Parathyroid adenoma (tissue), 2 donors: ENCODE results near the gene KRT75.

Experiments used
- H2AFZ ChIP-seq: fragments of 300-600 bp; sonication (generic); one replicate; pipeline ENCODE4 v1.7.0; 2017; ENCODE audit warnings: antibody characterized with exemption, mild to moderate bottlenecking
- H3K27ac ChIP-seq: fragments of 300-600 bp; sonication (generic); one replicate; pipeline ENCODE4 v1.7.0; 2017
- H3K27me3 ChIP-seq: fragments of 300-600 bp; sonication (generic); one replicate; pipeline ENCODE4 v1.7.0; 2017; ENCODE audit warnings: low read length; ENCODE audit not compliant: control insufficient read depth, insufficient read depth
- H3K36me3 ChIP-seq: fragments of 300-600 bp; sonication (generic); one replicate; pipeline ENCODE4 v1.7.0; 2017; ENCODE audit warnings: low read length; ENCODE audit not compliant: control insufficient read depth, insufficient read depth
- H3K4me1 ChIP-seq: fragments of 300-600 bp; sonication (generic); one replicate; pipeline ENCODE4 v1.7.0; 2017; ENCODE audit warnings: control low read depth
- H3K4me2 ChIP-seq: fragments of 300-600 bp; sonication (generic); one replicate; pipeline ENCODE4 v1.7.0; 2017; ENCODE audit warnings: low read length
- H3K4me3 ChIP-seq: fragments of 300-600 bp; sonication (generic); one replicate; pipeline ENCODE4 v1.7.0; 2017; ENCODE audit warnings: low read depth, low read length
- H3K79me2 ChIP-seq: fragments of 300-600 bp; sonication (generic); one replicate; pipeline ENCODE4 v1.7.0; 2017; ENCODE audit warnings: control low read depth
- H3K9ac ChIP-seq: fragments of 300-600 bp; sonication (generic); one replicate; pipeline ENCODE4 v1.7.0; 2017; ENCODE audit warnings: mild to moderate bottlenecking
- H3K9me3 ChIP-seq: fragments of 300-600 bp; sonication (generic); one replicate; pipeline ENCODE4 v1.7.0; 2017; ENCODE audit warnings: low read length; ENCODE audit not compliant: control insufficient read depth
- TF ChIP-seq, protein P1 (sequence below): fragments of 300-600 bp; sonication (generic); IDR thresholded peaks from one replicate; pipeline ENCODE4 v1.7.0; 2017; ENCODE audit warnings: antibody characterized with exemption, mild to moderate bottlenecking
- donor health status: primary hyperparathyroidism.

The KRT75 gene

DNA sequence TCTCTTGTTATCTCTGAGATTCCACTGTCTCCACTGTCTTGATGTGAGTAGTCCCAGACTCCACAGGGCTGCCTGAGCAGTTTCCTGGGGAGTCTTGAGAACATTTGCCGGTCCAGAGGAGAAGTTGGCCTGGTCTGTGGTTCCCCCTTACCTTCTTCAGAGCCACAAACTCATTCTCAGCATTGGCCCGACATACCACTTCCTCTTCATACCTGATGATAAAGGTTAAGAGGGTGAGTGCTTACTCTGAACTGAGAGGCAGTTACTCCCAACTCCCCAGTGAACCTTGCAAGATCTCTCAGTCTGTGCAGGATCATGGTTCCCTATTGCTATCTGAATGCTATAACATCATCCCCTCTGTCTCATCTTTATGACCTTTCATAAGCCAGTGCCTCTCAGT is 51.3 kb downstream of the KRT75 start:
- Histone ChIP-seq H2AFZ (no peak overlapping the region), H3K79me2 (no peaks in the 10 kb centered on the region), H3K36me3 (no peaks in the 10 kb centered on the region), H3K4me1 (no peaks in the 10 kb centered on the region), H3K9me3 (no peaks in the 10 kb centered on the region), H3K27ac (no peak overlapping the region), H3K27me3 (no peaks in the 10 kb centered on the region), H3K4me2 (no peak overlapping the region), H3K4me3 (no peak overlapping the region), H3K9ac (no peak overlapping the region)
- TF ChIP-seq, protein P1, sequence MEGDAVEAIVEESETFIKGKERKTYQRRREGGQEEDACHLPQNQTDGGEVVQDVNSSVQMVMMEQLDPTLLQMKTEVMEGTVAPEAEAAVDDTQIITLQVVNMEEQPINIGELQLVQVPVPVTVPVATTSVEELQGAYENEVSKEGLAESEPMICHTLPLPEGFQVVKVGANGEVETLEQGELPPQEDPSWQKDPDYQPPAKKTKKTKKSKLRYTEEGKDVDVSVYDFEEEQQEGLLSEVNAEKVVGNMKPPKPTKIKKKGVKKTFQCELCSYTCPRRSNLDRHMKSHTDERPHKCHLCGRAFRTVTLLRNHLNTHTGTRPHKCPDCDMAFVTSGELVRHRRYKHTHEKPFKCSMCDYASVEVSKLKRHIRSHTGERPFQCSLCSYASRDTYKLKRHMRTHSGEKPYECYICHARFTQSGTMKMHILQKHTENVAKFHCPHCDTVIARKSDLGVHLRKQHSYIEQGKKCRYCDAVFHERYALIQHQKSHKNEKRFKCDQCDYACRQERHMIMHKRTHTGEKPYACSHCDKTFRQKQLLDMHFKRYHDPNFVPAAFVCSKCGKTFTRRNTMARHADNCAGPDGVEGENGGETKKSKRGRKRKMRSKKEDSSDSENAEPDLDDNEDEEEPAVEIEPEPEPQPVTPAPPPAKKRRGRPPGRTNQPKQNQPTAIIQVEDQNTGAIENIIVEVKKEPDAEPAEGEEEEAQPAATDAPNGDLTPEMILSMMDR = no peak

DNA sequence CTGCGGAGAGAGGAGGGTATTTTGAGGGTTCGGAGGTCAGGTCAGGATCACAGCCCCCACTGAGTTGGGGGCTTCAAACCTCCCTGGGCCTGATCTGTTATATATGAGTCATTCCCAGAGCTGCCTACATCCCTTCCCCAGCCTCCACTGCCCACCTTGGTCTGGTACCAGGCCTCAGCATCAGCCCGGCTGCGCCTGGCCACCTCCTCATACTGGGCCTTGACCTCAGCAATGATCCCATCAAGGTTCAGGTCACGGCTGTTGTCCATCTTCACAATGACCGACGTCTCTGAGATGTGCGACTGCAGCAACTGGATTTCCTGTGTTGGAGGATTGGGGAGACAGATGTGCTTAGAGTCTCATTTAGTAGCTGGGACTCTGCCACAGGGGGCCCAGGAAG is 53.0 kb downstream of the KRT75 start:
- no peak overlapping the region for H3K4me3 ChIP-seq
- TF ChIP-seq, protein P1 = no peak
- no peaks in the 10 kb centered on the region for H3K79me2 ChIP-seq
- H3K36me3 ChIP-seq = no peaks in the 10 kb centered on the region
- no peak overlapping the region for H3K9ac ChIP-seq
- H3K27ac ChIP-seq = no peak overlapping the region
- no peaks in the 10 kb centered on the region for H3K4me1 ChIP-seq
- H2AFZ ChIP-seq = no peak overlapping the region
- H3K27me3 ChIP-seq = no peaks in the 10 kb centered on the region
- no peak overlapping the region for H3K4me2 ChIP-seq
- no peaks in the 10 kb centered on the region for H3K9me3 ChIP-seq

DNA sequence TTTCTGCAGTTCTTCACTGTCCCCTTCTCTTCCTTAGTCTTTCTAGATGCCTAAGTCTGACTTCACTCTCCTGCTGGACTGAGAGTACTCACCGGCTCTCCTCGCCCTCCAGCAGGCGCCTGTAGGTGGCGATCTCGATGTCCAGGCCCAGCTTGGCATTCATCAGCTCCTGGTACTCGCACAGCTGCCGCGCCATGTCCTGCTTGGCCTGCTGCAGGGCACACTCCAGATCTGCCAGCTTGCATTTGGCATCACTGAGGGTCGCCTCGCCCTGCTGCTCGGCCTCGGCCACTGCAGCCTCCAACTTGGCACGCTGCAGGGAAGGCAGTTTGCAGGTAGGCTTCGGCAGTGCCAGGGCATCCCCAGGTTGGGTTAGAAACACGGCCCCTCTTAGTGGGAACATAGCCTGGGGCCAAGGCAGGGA is 53.9 kb downstream of the KRT75 start:
- no peaks in the 10 kb centered on the region for H3K27me3 ChIP-seq
- H3K79me2 ChIP-seq = no peaks in the 10 kb centered on the region
- no peaks in the 10 kb centered on the region for H3K4me1 ChIP-seq
- no peak overlapping the region for H3K4me3 ChIP-seq
- no peak overlapping the region for H3K27ac ChIP-seq
- no peak overlapping the region for H3K9ac ChIP-seq
- H3K4me2 ChIP-seq = no peak overlapping the region
- H3K9me3 ChIP-seq = no peaks in the 10 kb centered on the region
- H2AFZ ChIP-seq = no peak overlapping the region
- H3K36me3 ChIP-seq = no peaks in the 10 kb centered on the region
- TF ChIP-seq, protein P1 = peak; percentile 68

DNA sequence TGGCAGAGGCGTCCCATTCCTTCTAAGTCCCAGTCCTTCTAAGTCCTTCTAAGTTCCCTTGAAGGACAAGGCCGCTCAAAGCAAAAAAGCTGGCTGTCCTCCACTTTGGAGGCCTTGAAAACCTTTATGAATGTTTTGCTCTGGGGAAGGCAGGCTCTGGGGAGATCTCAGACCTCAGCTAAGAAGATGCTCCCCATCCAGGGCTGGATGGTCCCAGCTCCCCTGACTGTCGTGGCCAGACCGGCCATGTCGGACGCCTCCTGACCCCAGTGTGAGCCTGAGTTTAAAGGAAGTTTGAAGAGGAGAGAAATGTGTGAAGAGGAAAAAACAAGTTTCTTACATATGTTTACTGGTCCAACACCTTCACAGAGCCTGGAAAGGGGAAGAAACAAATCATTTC is 54.6 kb downstream of the KRT75 start:
- Histone ChIP-seq H3K4me2 (no peak overlapping the region), H3K9ac (no peak overlapping the region), H3K79me2 (no peaks in the 10 kb centered on the region), H3K4me3 (no peak overlapping the region), H3K27me3 (no peaks in the 10 kb centered on the region), H3K27ac (no peak overlapping the region), H2AFZ (no peak overlapping the region), H3K9me3 (no peaks in the 10 kb centered on the region), H3K36me3 (no peaks in the 10 kb centered on the region), H3K4me1 (no peaks in the 10 kb centered on the region)
- TF ChIP-seq, protein P1 = no peak

DNA sequence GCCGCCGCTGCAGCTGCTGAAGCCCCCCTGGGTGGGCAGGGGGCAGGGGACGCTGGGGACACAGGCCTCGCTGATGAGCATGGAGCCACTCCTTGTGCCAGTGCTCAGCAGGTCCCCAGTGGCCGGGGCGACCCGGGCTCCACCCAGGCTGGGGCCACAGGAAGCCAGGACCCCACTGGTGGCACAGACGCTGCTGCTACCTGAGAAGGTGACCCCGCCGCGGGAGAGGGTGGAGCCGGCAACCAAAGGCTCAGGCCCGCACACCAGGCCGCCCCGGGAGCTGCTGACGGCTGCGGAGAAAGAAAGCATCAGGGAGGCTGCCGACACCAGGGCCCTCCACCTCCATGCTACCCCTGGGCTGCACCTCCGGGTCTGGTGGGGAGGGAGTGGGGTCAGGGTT is 56.1 kb downstream of the KRT75 start:
- no peak overlapping the region for H2AFZ ChIP-seq
- no peak overlapping the region for H3K4me2 ChIP-seq
- TF ChIP-seq, protein P1 = no peak
- H3K4me3 ChIP-seq = no peak overlapping the region
- no peaks in the 10 kb centered on the region for H3K9me3 ChIP-seq
- no peaks in the 10 kb centered on the region for H3K4me1 ChIP-seq
- H3K79me2 ChIP-seq = no peaks in the 10 kb centered on the region
- no peaks in the 10 kb centered on the region for H3K36me3 ChIP-seq
- H3K9ac ChIP-seq = no peak overlapping the region
- no peak overlapping the region for H3K27ac ChIP-seq
- H3K27me3 ChIP-seq = no peaks in the 10 kb centered on the region
